ENCODE results near the gene TMC2. TPM values are rescaled to one million over a fixed set of nuclear protein-coding genes. Genes with fewer than 3 reads are reported as not detected.

TMC2 gene
- total and polyA plus RNA-seq, 2 of the 8 experiments (the other 6 are each of a cell fraction or from before 2014, with no cell fraction given), result not detected

- TF ChIP-seq ATF3 (IDR thresholded peaks at IDR 0.05; ENCODE audit: insufficient read depth, low read depth, low read length), result peak; percentile 85
- peak; percentile 96 for TF ChIP-seq POLR2AphosphoS5 (IDR thresholded peaks at IDR 0.05; ENCODE audit: low read depth, low read length)
- TF ChIP-seq CREB1 (IDR thresholded peaks at IDR 0.05), result peak; percentile 99
- no peak for TF ChIP-seq SP2 (IDR thresholded peaks at IDR 0.05; ENCODE audit: low read length)
- 0 out of 2 replicates have a peak, but pooled peaks have one; percentile 41 for TF ChIP-seq SP1 (IDR thresholded peaks at IDR 0.05; ENCODE audit: low read depth, low read length)
- no peak for TF ChIP-seq SIRT6 (IDR thresholded peaks at IDR 0.05; ENCODE audit: low read length)
- peak; percentile 84 for TF ChIP-seq TEAD4 (IDR thresholded peaks at IDR 0.05; ENCODE audit: low read depth, low read length)
- no peak for TF ChIP-seq CTBP2 (IDR thresholded peaks at IDR 0.05; ENCODE audit: borderline replicate concordance, insufficient read depth, insufficient read length, low read length)
- no peak for TF ChIP-seq JUN (IDR thresholded peaks at IDR 0.05; ENCODE audit: low read depth, low read length)
- no peak for TF ChIP-seq EZH2 (IDR thresholded peaks at IDR 0.05; ENCODE audit: low read depth, low read length, severe bottlenecking)
- TF ChIP-seq, protein P1, sequence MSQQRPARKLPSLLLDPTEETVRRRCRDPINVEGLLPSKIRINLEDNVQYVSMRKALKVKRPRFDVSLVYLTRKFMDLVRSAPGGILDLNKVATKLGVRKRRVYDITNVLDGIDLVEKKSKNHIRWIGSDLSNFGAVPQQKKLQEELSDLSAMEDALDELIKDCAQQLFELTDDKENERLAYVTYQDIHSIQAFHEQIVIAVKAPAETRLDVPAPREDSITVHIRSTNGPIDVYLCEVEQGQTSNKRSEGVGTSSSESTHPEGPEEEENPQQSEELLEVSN (IDR thresholded peaks at IDR 0.05), result peak; percentile 41
- TF ChIP-seq TCF12 (IDR thresholded peaks at IDR 0.05; ENCODE audit: low read depth, low read length), result 0 out of 2 replicates have a peak, but pooled peaks have one; percentile 24
- peak; percentile 99 for TF ChIP-seq KDM4A (IDR thresholded peaks at IDR 0.05; ENCODE audit: low read depth, low read length, severe bottlenecking)
- peak; percentile 99 for TF ChIP-seq GABPA (IDR thresholded peaks at IDR 0.05; ENCODE audit: borderline replicate concordance, insufficient read depth, low read length)
- no peak for TF ChIP-seq KDM1A (IDR thresholded peaks at IDR 0.05; ENCODE audit: borderline replicate concordance, low read length)
- peak; percentile 87 for TF ChIP-seq RBBP5 (IDR thresholded peaks at IDR 0.05; ENCODE audit: borderline replicate concordance, low read depth, low read length)
- TF ChIP-seq USF2 (IDR thresholded peaks at IDR 0.05; ENCODE audit: low read length), result no peak
- TF ChIP-seq EGR1 (IDR thresholded peaks at IDR 0.05; ENCODE audit: borderline replicate concordance, low read depth, low read length), result peak; percentile 86
- peak; percentile 43 for TF ChIP-seq SAP30 (IDR thresholded peaks at IDR 0.05; ENCODE audit: insufficient read depth, insufficient replicate concordance, low read length)
Measured at GRCh38 chr20:2663887-2664719, 127.7 kb downstream of the TMC2 start, which contains the start of gene IDH3B (continued).

All from H1 (cell line).